Immature natural killer cell (primary cell): ENCODE measurements around the gene HECTD4. TPM values are rescaled to one million over a fixed set of nuclear protein-coding genes. Genes with fewer than 3 reads are reported as not detected.

Source experiments
- DNase-seq, 3 donors: peaks; one replicate each; pipeline ENCODE4 v3.0.0; 2022; ENCODE audit warnings: mixed read lengths in 1 of 3
- H3K27ac Mint-ChIP-seq, 6 donors: one replicate each; pipeline ENCODE4 v1.8.0; 2020; ENCODE audit warnings: mixed read lengths in 6 of 6, mild to moderate bottlenecking in 5 of 6, inconsistent platforms in 4 of 6, moderate library complexity in 3 of 6
- H3K27me3 Mint-ChIP-seq, 3 donors: one replicate each; pipeline ENCODE4 v1.8.0; 2020 to 2021; ENCODE audit warnings: low read depth in 3 of 3, mild to moderate bottlenecking in 3 of 3, mixed read lengths in 3 of 3, moderate library complexity in 3 of 3, inconsistent platforms in 1 of 3
- H3K36me3 Mint-ChIP-seq, 3 donors: one replicate each; pipeline ENCODE4 v1.8.0; 2020; ENCODE audit warnings: mixed read lengths in 3 of 3, inconsistent platforms in 2 of 3, mild to moderate bottlenecking in 2 of 3
- H3K4me1 Mint-ChIP-seq, 2 donors: one replicate each; pipeline ENCODE4 v1.8.0; 2020; ENCODE audit warnings: inconsistent platforms in 2 of 2, mild to moderate bottlenecking in 2 of 2, mixed read lengths in 2 of 2, moderate library complexity in 1 of 2
- H3K4me3 Mint-ChIP-seq, 5 donors: one replicate each; pipeline ENCODE4 v1.8.0; 2020; ENCODE audit warnings: mild to moderate bottlenecking in 5 of 5, mixed read lengths in 5 of 5, inconsistent platforms in 3 of 5, moderate library complexity in 3 of 5
- H3K9me3 Mint-ChIP-seq, 6 donors: one replicate each; pipeline ENCODE4 v1.8.0; 2020; ENCODE audit warnings: mild to moderate bottlenecking in 6 of 6, mixed read lengths in 6 of 6, inconsistent platforms in 4 of 6, moderate library complexity in 3 of 6
- polyA plus RNA-seq, 3 donors: library from polyadenylated mRNA; unstranded; fragments of 300-500 nt; fragmentation: Illumina TruSeq; gene quantifications; one replicate each; pipeline ENCODE4 v1.2.3, GENCODE V29; 2021

The HECTD4 gene
- 1 to 10 TPM in 2 of 3 donors, under 1 TPM in 1; 0.76 to 8.5 (median 2.6) TPM for polyA plus RNA-seq

GRCh38 chr12:112381883-112382796 lies at the start of gene HECTD4:
HECTD4 (minus strand) TSS chr12:112382431; CDS start chr12:112382128, 303 bp downstream.
- Mint-ChIP-seq H3K4me3 (peak within 1 kb of the TSS; percentile 92 to 95 (median 94)), H3K27me3 (peaks cover 1 to 13% (median 6%) of the 10 kb centered on the region in 3 donors), H3K27ac (peak within 1 kb of the TSS; percentile 80 to 93 (median 92)), H3K9me3 (no peaks in the 10 kb centered on the region), H3K4me1 (peaks cover 20 to 35% of the 10 kb centered on the region in 2 donors), H3K36me3 (no peaks in the 10 kb centered on the region)
- DNase-seq, result peak; percentile 89 to 91 (median 91)

DNA sequence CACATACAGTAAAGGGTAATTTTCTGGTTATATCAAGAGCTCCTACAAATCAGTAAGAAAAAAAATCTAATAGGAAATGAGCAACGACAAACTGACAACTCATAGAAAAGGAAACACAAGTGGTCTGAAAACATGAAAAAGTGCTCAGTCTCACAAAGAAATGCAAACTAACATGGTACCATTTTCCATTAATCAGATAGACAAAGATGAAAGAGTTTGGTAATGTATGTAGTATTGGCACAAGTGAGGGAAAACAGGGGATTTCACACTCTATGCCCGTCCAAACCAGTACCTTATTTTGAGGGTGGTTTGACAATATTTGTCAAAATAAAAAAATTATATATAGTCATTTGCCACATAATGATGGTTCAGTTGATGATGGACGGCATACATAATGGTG lies 49.7 kb upstream of the HECTD4 start:
- peaks cover 26 to 38% of the 10 kb centered on the region in 2 donors for H3K4me1 Mint-ChIP-seq
- H3K9me3 Mint-ChIP-seq, result no peaks in the 10 kb centered on the region
- H3K36me3 Mint-ChIP-seq, result peaks cover 0 to 3% (median 0%) of the 10 kb centered on the region in 3 donors
- peak overlapping the region in 1 of 6 donors; percentile 22 for H3K27ac Mint-ChIP-seq
- peak overlapping the region in 1 of 5 donors; percentile 11 for H3K4me3 Mint-ChIP-seq
- no peak for DNase-seq
- no peaks in the 10 kb centered on the region for H3K27me3 Mint-ChIP-seq

GRCh38 chr12:112430929-112431328 lies 48.7 kb upstream of the HECTD4 start:
- peaks cover 0 to 3% (median 0%) of the 10 kb centered on the region in 3 donors for H3K36me3 Mint-ChIP-seq
- no peaks in the 10 kb centered on the region for H3K9me3 Mint-ChIP-seq
- peaks cover 32 to 33% of the 10 kb centered on the region in 2 donors for H3K4me1 Mint-ChIP-seq
- H3K4me3 Mint-ChIP-seq, result no peak overlapping the region
- peak overlapping the region in 1 of 6 donors; percentile 61 for H3K27ac Mint-ChIP-seq
- H3K27me3 Mint-ChIP-seq, result no peaks in the 10 kb centered on the region
- no peak for DNase-seq

GRCh38 chr12:112427760-112428159 lies 45.5 kb upstream of the HECTD4 start:
- Mint-ChIP-seq H3K27ac (peak overlapping the region in 2 of 6 donors; percentile 1 to 2), H3K36me3 (peaks cover 0 to 3% (median 0%) of the 10 kb centered on the region in 3 donors), H3K9me3 (no peaks in the 10 kb centered on the region), H3K4me3 (no peak overlapping the region), H3K4me1 (peaks cover 44 to 46% of the 10 kb centered on the region in 2 donors), H3K27me3 (no peaks in the 10 kb centered on the region)
- no peak for DNase-seq

GRCh38 chr12:112425582-112426382 lies 43.6 kb upstream of the HECTD4 start:
- H3K4me3 Mint-ChIP-seq, result no peak overlapping the region
- no peaks in the 10 kb centered on the region for H3K9me3 Mint-ChIP-seq
- DNase-seq, result no peak
- peaks cover 43 to 49% of the 10 kb centered on the region in 2 donors for H3K4me1 Mint-ChIP-seq
- no peaks in the 10 kb centered on the region for H3K36me3 Mint-ChIP-seq
- H3K27me3 Mint-ChIP-seq, result no peaks in the 10 kb centered on the region
- H3K27ac Mint-ChIP-seq, result peak overlapping the region in 1 of 6 donors; percentile 16

- peaks cover 4 to 7% (median 4%) of the 10 kb centered on the region in 3 donors for H3K27me3 Mint-ChIP-seq
- DNase-seq, result no peak
- H3K27ac Mint-ChIP-seq, result peak overlapping the region in 1 of 6 donors; percentile 8
- H3K4me1 Mint-ChIP-seq, result peaks cover 54 to 59% of the 10 kb centered on the region in 2 donors
- no peaks in the 10 kb centered on the region for H3K36me3 Mint-ChIP-seq
- H3K9me3 Mint-ChIP-seq, result no peaks in the 10 kb centered on the region
- H3K4me3 Mint-ChIP-seq, result no peak overlapping the region
Measured at GRCh38 chr12:112424126-112424525, 41.9 kb upstream of the HECTD4 start.

DNA sequence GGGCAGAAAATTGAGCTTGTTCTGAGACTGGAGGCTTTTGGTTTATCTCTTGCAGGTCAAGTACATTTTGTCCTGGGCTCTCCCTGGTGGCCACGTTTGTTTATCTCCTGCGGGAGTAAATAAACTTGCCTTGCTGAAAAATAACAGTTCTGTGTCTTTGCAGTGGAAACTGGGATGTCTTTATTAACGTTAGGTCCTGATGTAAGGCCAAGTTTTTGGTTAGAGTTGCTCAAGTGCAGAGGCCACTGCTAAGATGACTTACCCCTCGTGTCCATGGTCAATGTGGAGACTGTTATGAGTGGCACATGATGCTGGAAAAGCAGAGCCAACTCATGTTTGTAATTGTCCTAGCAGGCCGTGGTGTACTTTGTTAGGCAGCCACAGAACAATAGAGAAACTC lies 40.3 kb upstream of the HECTD4 start:
- H3K27ac Mint-ChIP-seq, result peak overlapping the region in 2 of 6 donors; percentile 31 to 32
- peaks cover 54 to 59% of the 10 kb centered on the region in 2 donors for H3K4me1 Mint-ChIP-seq
- H3K36me3 Mint-ChIP-seq, result no peaks in the 10 kb centered on the region
- peaks cover 9 to 12% (median 10%) of the 10 kb centered on the region in 3 donors for H3K27me3 Mint-ChIP-seq
- no peaks in the 10 kb centered on the region for H3K9me3 Mint-ChIP-seq
- no peak for DNase-seq
- no peak overlapping the region for H3K4me3 Mint-ChIP-seq

GRCh38 chr12:112421363-112421762 lies 39.1 kb upstream of the HECTD4 start:
- no peak for DNase-seq
- Mint-ChIP-seq H3K9me3 (no peaks in the 10 kb centered on the region), H3K4me1 (peaks cover 54 to 66% of the 10 kb centered on the region in 2 donors), H3K27me3 (peaks cover 9 to 12% (median 11%) of the 10 kb centered on the region in 3 donors), H3K36me3 (no peaks in the 10 kb centered on the region), H3K27ac (peak overlapping the region in 1 of 6 donors; percentile 39), H3K4me3 (no peak overlapping the region)

- Mint-ChIP-seq H3K27me3 (peaks cover 9 to 12% (median 11%) of the 10 kb centered on the region in 3 donors), H3K4me3 (peak overlapping the region; percentile 71 to 93 (median 86)), H3K4me1 (peaks cover 48 to 66% of the 10 kb centered on the region in 2 donors)
Measured at GRCh38 chr12:112420740-112421139, 38.5 kb upstream of the HECTD4 start.

DNA sequence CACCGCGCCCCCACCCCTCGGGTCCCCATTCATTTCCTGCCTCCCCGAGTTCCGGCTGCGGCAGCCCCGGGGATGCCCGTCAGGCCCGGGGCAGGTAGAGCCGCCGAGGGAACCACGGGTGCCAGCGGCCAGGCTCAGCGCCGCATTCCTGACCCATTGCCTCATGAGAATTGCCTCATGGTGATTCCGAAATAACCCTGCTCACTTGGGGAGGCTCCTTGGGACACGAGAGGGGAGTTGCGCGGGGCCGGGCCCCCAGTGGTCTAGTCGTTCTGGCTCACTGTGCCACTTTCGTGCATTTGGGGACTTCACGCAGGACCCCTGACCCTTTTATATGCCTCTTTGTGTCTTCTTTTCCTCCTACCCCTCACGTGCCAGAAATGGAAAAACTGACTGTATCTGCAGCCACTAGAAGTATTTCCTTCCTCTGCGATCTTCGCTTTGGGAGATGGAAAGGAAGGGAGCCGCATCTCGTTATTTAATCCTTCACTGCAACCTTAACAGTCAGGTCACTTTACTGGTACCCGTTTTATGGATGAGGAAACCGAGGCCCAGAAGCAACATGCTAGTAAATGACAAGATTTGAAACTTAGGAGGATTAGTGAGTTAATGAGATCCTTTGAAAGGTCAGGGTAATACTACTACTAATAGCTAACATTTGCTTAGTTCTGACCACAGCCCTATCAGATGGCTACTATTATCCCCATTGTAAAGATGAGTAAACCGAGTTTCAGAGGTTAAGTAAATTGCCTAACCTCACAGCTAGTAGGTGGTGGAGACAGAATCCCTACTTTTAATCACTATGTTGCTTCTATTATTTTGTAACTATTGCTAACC lies 37.3 kb upstream of the HECTD4 start:
- peak overlapping the region; percentile 90 to 95 (median 92) for H3K27ac Mint-ChIP-seq
- H3K4me3 Mint-ChIP-seq, result peak overlapping the region; percentile 86 to 94 (median 92)
- no peaks in the 10 kb centered on the region for H3K9me3 Mint-ChIP-seq
- H3K27me3 Mint-ChIP-seq, result peaks cover 9 to 13% (median 11%) of the 10 kb centered on the region in 3 donors
- H3K36me3 Mint-ChIP-seq, result no peaks in the 10 kb centered on the region
- no peak for DNase-seq
- H3K4me1 Mint-ChIP-seq, result peaks cover 43 to 60% of the 10 kb centered on the region in 2 donors

More at GRCh38 chr12:112420740-112421139, 38.5 kb upstream of the HECTD4 start:
- H3K36me3 Mint-ChIP-seq, result no peaks in the 10 kb centered on the region
- H3K9me3 Mint-ChIP-seq, result no peaks in the 10 kb centered on the region
- DNase-seq, result no peak
- peak overlapping the region; percentile 8 to 63 (median 42) for H3K27ac Mint-ChIP-seq

- Mint-ChIP-seq H3K9me3 (no peaks in the 10 kb centered on the region), H3K27me3 (peaks cover 9 to 13% (median 11%) of the 10 kb centered on the region in 3 donors), H3K36me3 (no peaks in the 10 kb centered on the region), H3K4me1 (peaks cover 36 to 53% of the 10 kb centered on the region in 2 donors), H3K4me3 (peak within 1 kb of the TSS; percentile 94 to 98 (median 97)), H3K27ac (peak within 1 kb of the TSS; percentile 95 to 99 (median 98))
- DNase-seq, result peak; percentile 91
Measured at GRCh38 chr12:112418608-112419296, 36.5 kb upstream of the HECTD4 start, which contains the start of gene PTPN11. PTPN11 (plus strand) TSS chr12:112418947; CDS start chr12:112419112, 165 bp downstream.

GRCh38 chr12:112418273-112418607 lies 36.0 kb upstream of the HECTD4 start:
- no peaks in the 10 kb centered on the region for H3K36me3 Mint-ChIP-seq
- no peaks in the 10 kb centered on the region for H3K9me3 Mint-ChIP-seq
- peak overlapping the region; percentile 95 to 99 (median 98) for H3K27ac Mint-ChIP-seq
- H3K27me3 Mint-ChIP-seq, result peaks cover 9 to 13% (median 11%) of the 10 kb centered on the region in 3 donors
- peaks cover 36 to 50% of the 10 kb centered on the region in 2 donors for H3K4me1 Mint-ChIP-seq
- DNase-seq, result no peak
- peak overlapping the region; percentile 94 to 98 (median 97) for H3K4me3 Mint-ChIP-seq
